IMR-90 (cell line): Measurements from ENCODE around the gene RFXANK. TPM values are rescaled to one million over a fixed set of nuclear protein-coding genes. Genes with fewer than 3 reads are reported as not detected.

ENCODE experiments used
- ATAC-seq: fragments of 200-7000 bp; cut with Tn5 transposase; 2 replicates; pipeline ENCODE4 v1.9.1; 2020; ENCODE audit warnings: low read depth, mild to moderate bottlenecking, moderate library complexity
- BruUV-seq: library from RNA; stranded (reverse); fragments of 400-500 nt; replicated peaks from 2 replicates; lab custom pipeline; 2021; lab: Mats Ljungman, UMichigan
- CTCF ChIA-PET: fragments of 300-600 bp; formaldehyde crosslinking; extraction: SDS; loops from one replicate; lab custom pipeline; 2021; ENCODE audit warnings: antibody characterized with exemption; lab: Yijun Ruan, JAX
- POLR2A ChIA-PET: fragments of 300-600 bp; sonication (Branson Sonifier 250); formaldehyde crosslinking; loops from one replicate; lab custom pipeline; 2022; ENCODE audit warnings: antibody characterized with exemption; ENCODE audit not compliant: unreplicated experiment; lab: Charles Lee
- DNase-seq: peaks from one replicate; pipeline ENCODE4 v3.0.0; 2013
- H2AFZ ChIP-seq: replicated peaks from 2 replicates; pipeline ENCODE3; 2013; ENCODE audit warnings: low read length, mild to moderate bottlenecking; ENCODE audit not compliant: poor library complexity
- H2AK5ac ChIP-seq: 2 replicates; pipeline ENCODE4 v1.6.1; 2013; ENCODE audit warnings: low read depth, low read length, inconsistent platforms
- H2AK9ac ChIP-seq: replicated peaks from 2 replicates; pipeline ENCODE3; 2013; ENCODE audit warnings: mild to moderate bottlenecking, low read depth, low read length, moderate library complexity; ENCODE audit not compliant: poor library complexity
- H2BK120ac ChIP-seq: 2 replicates; pipeline ENCODE4 v1.6.1; 2013; ENCODE audit warnings: low read depth, low read length, inconsistent platforms
- H2BK15ac ChIP-seq: 3 replicates; pipeline ENCODE4 v1.6.1; 2013; ENCODE audit warnings: low read depth, low read length, inconsistent platforms
- H2BK20ac ChIP-seq: 2 replicates; pipeline ENCODE4 v1.6.1; 2013; ENCODE audit warnings: low read depth, mild to moderate bottlenecking, inconsistent platforms, low read length, moderate library complexity
- H2BK5ac ChIP-seq: 2 replicates; pipeline ENCODE4 v1.6.1; 2013; ENCODE audit warnings: mild to moderate bottlenecking, low read depth, low read length, inconsistent platforms; ENCODE audit not compliant: poor library complexity, severe bottlenecking
- H3K14ac ChIP-seq: replicated peaks from 2 replicates; pipeline ENCODE4 v1.6.1; 2013; ENCODE audit warnings: low read depth, low read length, inconsistent platforms
- H3K18ac ChIP-seq: 2 replicates; pipeline ENCODE4 v1.6.1; 2013; ENCODE audit warnings: low read depth, low read length, control low read depth
- H3K23ac ChIP-seq: 2 replicates; pipeline ENCODE4 v1.6.1; 2013; ENCODE audit warnings: low read depth, low read length, inconsistent platforms
- H3K27ac ChIP-seq: 2 replicates; pipeline ENCODE4 v1.5.1; 2013; ENCODE audit warnings: mild to moderate bottlenecking, control low read depth, low read length; ENCODE audit not compliant: insufficient read depth
- H3K27me3 ChIP-seq: 2 replicates; pipeline ENCODE4 v1.6.1; 2013; ENCODE audit warnings: low read length; ENCODE audit not compliant: control insufficient read depth, insufficient read depth
- H3K36me3 ChIP-seq: 2 replicates; pipeline ENCODE4 v1.6.1; 2013; ENCODE audit warnings: low read length, mixed read lengths; ENCODE audit not compliant: control insufficient read depth, insufficient read depth
- H3K4ac ChIP-seq: 2 replicates; pipeline ENCODE4 v1.6.1; 2013; ENCODE audit warnings: low read depth, low read length, inconsistent platforms
- H3K4me1 ChIP-seq: 2 replicates; pipeline ENCODE4 v1.6.1; 2013; ENCODE audit warnings: low read length, mixed read lengths; ENCODE audit not compliant: control insufficient read depth, insufficient read depth
- H3K4me2 ChIP-seq: 2 replicates; pipeline ENCODE4 v1.6.1; 2013; ENCODE audit warnings: low read depth, mild to moderate bottlenecking, control low read depth, low read length, moderate library complexity
- H3K4me3 ChIP-seq: 2 replicates; pipeline ENCODE4 v1.5.1; 2013; ENCODE audit warnings: low read depth, mild to moderate bottlenecking, control low read depth, low read length, moderate library complexity; ENCODE audit not compliant: insufficient read depth
- H3K56ac ChIP-seq: 2 replicates; pipeline ENCODE4 v1.6.1; 2013; ENCODE audit warnings: low read length, inconsistent platforms; ENCODE audit not compliant: insufficient read depth; ENCODE audit errors: extremely low read depth
- H3K79me1 ChIP-seq, 2 experiments: 2 replicates each; pipeline ENCODE4 v1.6.1; 2013; ENCODE audit warnings: low read length in 2 of 2, inconsistent platforms in 1 of 2, low read depth in 1 of 2
- H3K9ac ChIP-seq: 2 replicates; pipeline ENCODE4 v1.6.1; 2013; ENCODE audit warnings: low read depth, low read length, control low read depth
- H3K9me1 ChIP-seq: 2 replicates; pipeline ENCODE4 v1.6.1; 2013; ENCODE audit warnings: low read length, inconsistent platforms; ENCODE audit not compliant: insufficient read depth
- H3K9me3 ChIP-seq: 2 replicates; pipeline ENCODE4 v1.6.1; 2013; ENCODE audit warnings: low read length; ENCODE audit not compliant: control insufficient read depth, insufficient read depth
- H4K20me1 ChIP-seq: 2 replicates; pipeline ENCODE4 v1.6.1; 2013; ENCODE audit warnings: low read length, inconsistent platforms; ENCODE audit not compliant: insufficient read depth
- H4K5ac ChIP-seq: 2 replicates; pipeline ENCODE4 v1.6.1; 2013; ENCODE audit warnings: mild to moderate bottlenecking, low read depth, low read length, control low read depth
- H4K8ac ChIP-seq, 2 experiments: 2 replicates each; pipeline ENCODE4 v1.6.1; 2013; ENCODE audit warnings: low read depth in 2 of 2, low read length in 2 of 2, control low read depth in 1 of 2, inconsistent platforms in 1 of 2
- H4K91ac ChIP-seq: 2 replicates; pipeline ENCODE4 v1.6.1; 2013; ENCODE audit warnings: low read depth, low read length, inconsistent platforms; ENCODE audit not compliant: insufficient read depth
- NFE2L2 ChIP-seq: fragments of 150-350 bp; IDR thresholded peaks from 2 replicates; pipeline ENCODE4 v1.6.1; 2016; ENCODE audit warnings: low read depth, mild to moderate bottlenecking, low read length
- POLR2A ChIP-seq: IDR thresholded peaks from 2 replicates; pipeline ENCODE4 v1.6.1; 2012; ENCODE audit warnings: mild to moderate bottlenecking, low read depth, low read length
- RAD21 ChIP-seq: IDR thresholded peaks from 2 replicates; pipeline ENCODE4 v1.6.1; 2012; ENCODE audit warnings: low read length, improper control_type of control experiment
- RFX5 ChIP-seq: IDR thresholded peaks from 2 replicates; pipeline ENCODE4 v1.8.0; 2012; ENCODE audit warnings: low read depth, mild to moderate bottlenecking, low read length, moderate library complexity
- WGBS, 2 experiments: methylation state at CpG; one replicate each; pipeline versions ENCODE4 v1.1.5 to v1.1.7; 2013; ENCODE audit warnings: missing lambda C conversion rate in 2 of 2; ENCODE audit not compliant: insufficient read length in 1 of 2; ENCODE audit errors: extremely low coverage in 2 of 2; 5-methylcytosine and 5-hydroxymethylcytosine counted together
- dilution Hi-C: fragments of 300-500 bp; cut with HindIII; formaldehyde crosslinking; loops from one replicate; pipeline ENCODE4 v1.14.3; 2018; ENCODE audit warnings: low sequenced_read_pairs; ENCODE audit not compliant: unreplicated experiment
- in situ Hi-C: fragments of 300-500 bp; cut with MboI; formaldehyde crosslinking; loops from 3 replicates; pipeline ENCODE4 v1.14.3; 2019; ENCODE audit warnings: low sequenced_read_pairs, inconsistent platforms, mixed read lengths
- intact Hi-C: fragments of 100-400 bp; cut with micrococcal nuclease; formaldehyde crosslinking; loops from 2 replicates; pipeline ENCODE4 v1.10.0; 2022
- polyA plus RNA-seq, 3 experiments: library from polyadenylated mRNA; depleted of rRNA; stranded (reverse); fragments of >200 nt; gene quantifications; 2 replicates each; pipeline ENCODE4 v1.2.3, GENCODE V29; 2012; ENCODE audit warnings: low replicate concordance in 1 of 3
- total RNA-seq: library from RNA; depleted of rRNA; stranded (reverse); fragments of >200 nt; gene quantifications from 2 replicates; pipeline ENCODE4 v1.2.3, GENCODE V29; 2012

Gene RFXANK
- total and polyA plus RNA-seq, 2 of the 4 experiments (the other 2 are of a cell fraction), result 68.3 to 97.8 TPM

GRCh38 chr19:19191768-19192077, 335 bp upstream of the RFXANK start:
- Histone ChIP-seq H2AFZ (peak overlapping the region; percentile 98), H3K27me3 (no peaks in the 10 kb centered on the region), H4K8ac (peak overlapping the region; percentile 74 to 84; a peak in 3 of 4 replicates), H3K4me1 (peaks cover 6% of the 10 kb centered on the region; the same call in 1 of the 2 replicates), H4K91ac (peak overlapping the region; percentile 62; the same call in 1 of the 2 replicates), H2AK9ac (peak overlapping the region; percentile 88), H2BK5ac (peak overlapping the region; percentile 38), H2BK20ac (no peak overlapping the region), H2BK120ac (no peak overlapping the region), H3K4me3 (peak overlapping the region; percentile 96), H3K9me3 (no peaks in the 10 kb centered on the region), H3K36me3 (peaks cover 10% of the 10 kb centered on the region), H3K14ac (peak overlapping the region; percentile 80), H3K56ac (peak overlapping the region; percentile 70), H3K18ac (no peak overlapping the region), H2BK15ac (no peak overlapping the region), H3K27ac (peak overlapping the region; percentile 85), H4K20me1 (peaks cover 9% of the 10 kb centered on the region), H4K5ac (peak overlapping the region; percentile 55), H3K4me2 (peak overlapping the region; percentile 89), H3K9ac (peak overlapping the region; percentile 97), H3K4ac (peak overlapping the region; percentile 69), H3K9me1 (no peaks in the 10 kb centered on the region; the same call in 1 of the 2 replicates), H3K23ac (peak overlapping the region; percentile 64; the same call in 1 of the 2 replicates), H3K79me1 (peaks cover 42 to 62% of the 10 kb centered on the region in 2 experiments), H2AK5ac (peak overlapping the region; percentile 69)
- in situ Hi-C loops (no loop called here), dilution Hi-C loops (no loop called here), intact Hi-C loops (loop anchor here (2.0 kb wide), 1 partner anchor 129 kb away; the partner anchor contains the start of genes MAU2 and SUGP1)
- TF ChIP-seq RAD21 (no peak), NFE2L2 (no peak), POLR2A (no peak), RFX5 (no peak)
- ChIA-PET CTCF (no interaction called here), POLR2A (interaction anchor here (0.8 kb wide), 1 partner anchor 12 kb away, joined by 26 read pairs; the partner anchor contains the start of gene NR2C2AP)
- WGBS, 2 experiments, result 0% methylated on average over 12 of the region's 17 CpGs; no CpG with 5 or more reads in 1 of the 2 experiments
- no TSS peak for BruUV-seq
- ATAC-seq (no peak), DNase-seq (no peak)
